ENCODE data around the gene NDUFAB1.

The NDUFAB1 gene

GRCh38 chr16:23564575-23565363 is 31.3 kb downstream of the NDUFAB1 start:
- H3K4me3 ChIP-seq (replicated peaks in 1 of 2; ENCODE audit: low read depth in 2 of 2, low read length in 2 of 2): no peak overlapping the region
- no peak for TF ChIP-seq CTCF (IDR thresholded peaks at IDR 0.05; ENCODE audit: low read depth, low read length)
- DNase-seq (ENCODE audit: low read depth in 2 of 2): peak in 1 of 2 donors; percentile 13

GRCh38 chr16:23563186-23563585 is 32.9 kb downstream of the NDUFAB1 start:
- no peak overlapping the region for H3K4me3 ChIP-seq (replicated peaks in 1 of 2; ENCODE audit: low read depth in 2 of 2, low read length in 2 of 2)
- DNase-seq (ENCODE audit: low read depth in 2 of 2): no peak
- no peak for TF ChIP-seq CTCF (IDR thresholded peaks at IDR 0.05; ENCODE audit: low read depth, low read length)

GRCh38 chr16:23562505-23562904 is 33.6 kb downstream of the NDUFAB1 start:
- no peak overlapping the region for H3K4me3 ChIP-seq (replicated peaks in 1 of 2; ENCODE audit: low read depth in 2 of 2, low read length in 2 of 2)
- no peak for DNase-seq (ENCODE audit: low read depth in 2 of 2)
- TF ChIP-seq CTCF (IDR thresholded peaks at IDR 0.05; ENCODE audit: low read depth, low read length): no peak

- no peak for TF ChIP-seq CTCF (IDR thresholded peaks at IDR 0.05; ENCODE audit: low read depth, low read length)
- no peak for DNase-seq (ENCODE audit: low read depth in 2 of 2)
- no peak overlapping the region for H3K4me3 ChIP-seq (replicated peaks in 1 of 2; ENCODE audit: low read depth in 2 of 2, low read length in 2 of 2)
Measured at GRCh38 chr16:23561586-23561985, 34.5 kb downstream of the NDUFAB1 start.

- peak; percentile 42 to 49 for DNase-seq (ENCODE audit: low read depth in 2 of 2)
- peak overlapping the region; percentile 85 for H3K4me3 ChIP-seq (replicated peaks in 1 of 2; ENCODE audit: low read depth in 2 of 2, low read length in 2 of 2)
- TF ChIP-seq CTCF (IDR thresholded peaks at IDR 0.05; ENCODE audit: low read depth, low read length): no peak
Measured at GRCh38 chr16:23557779-23558702, 38.1 kb downstream of the NDUFAB1 start.

GRCh38 chr16:23556881-23557778 is 39.0 kb downstream of the NDUFAB1 start, which contains the start of the genes EARS2 and UBFD1:
TSS of gene EARS2 (minus strand) at chr16:23557350. CDS start at chr16:23557343, 7 bp downstream.
TSS of gene UBFD1 (plus strand) at chr16:23557727. CDS start at chr16:23557743, 16 bp downstream.
- TF ChIP-seq CTCF (IDR thresholded peaks at IDR 0.05; ENCODE audit: low read depth, low read length): peak; percentile 95
- DNase-seq (ENCODE audit: low read depth in 2 of 2): peak; percentile 99

More at GRCh38 chr16:23556881-23557778, 39.0 kb downstream of the NDUFAB1 start, which contains the start of the genes EARS2 and UBFD1:
- peak within 1 kb of the TSS; percentile 85 for H3K4me3 ChIP-seq (replicated peaks in 1 of 2; ENCODE audit: low read depth in 2 of 2, low read length in 2 of 2)
